Hindlimb muscle (tissue), 1 donor: Measurements from ENCODE around the gene CCDC169. TPM values are rescaled to one million over a fixed set of nuclear protein-coding genes. Genes with fewer than 3 reads are reported as not detected.
"Not testable (repeated sequence)": the region's sequence is repeated elsewhere in the genome, so short reads cannot be mapped to it uniquely, and the experiment has no call there.

Source experiments
- DNase-seq: peaks from one replicate; pipeline ENCODE4 v3.0.0-alpha.2; 2013
- polyA plus RNA-seq: library from polyadenylated mRNA; unstranded; fragments of 120-200 nt; gene quantifications from one replicate; pipeline ENCODE4 v1.2.1, GENCODE V29; 2013; ENCODE audit not compliant: insufficient read length

Gene CCDC169
- polyA plus RNA-seq, 1 donor: 4.4 TPM

- DNase-seq: no peak
Measured at GRCh38 chr13:36313047-36313969, 15.7 kb upstream of the CCDC169 start.

GRCh38 chr13:36310417-36311108 is 12.9 kb upstream of the CCDC169 start:
- no peak for DNase-seq

DNA sequence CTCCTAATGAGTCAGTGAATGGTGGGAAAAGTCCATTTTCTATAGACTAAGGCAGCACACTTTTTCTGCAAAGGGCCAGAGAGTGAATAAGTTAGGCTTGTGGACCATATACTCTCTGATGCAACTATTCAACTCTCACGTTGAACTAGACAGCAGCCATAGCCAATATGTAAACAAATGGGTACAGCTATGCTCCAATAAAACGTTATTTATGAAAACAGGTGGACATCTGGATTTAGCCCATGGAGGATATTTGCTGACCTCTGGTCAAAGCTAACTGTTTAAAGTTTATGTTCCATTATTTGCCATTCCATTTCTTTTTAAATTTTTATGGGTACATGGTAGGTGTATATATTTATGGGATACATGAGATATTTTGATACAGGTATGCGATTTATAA is 4.7 kb upstream of the CCDC169 start:
- DNase-seq: no peak

- DNase-seq: not testable (repeated sequence)
Measured at GRCh38 chr13:36299469-36299868, 1.9 kb upstream of the CCDC169 start.

DNA sequence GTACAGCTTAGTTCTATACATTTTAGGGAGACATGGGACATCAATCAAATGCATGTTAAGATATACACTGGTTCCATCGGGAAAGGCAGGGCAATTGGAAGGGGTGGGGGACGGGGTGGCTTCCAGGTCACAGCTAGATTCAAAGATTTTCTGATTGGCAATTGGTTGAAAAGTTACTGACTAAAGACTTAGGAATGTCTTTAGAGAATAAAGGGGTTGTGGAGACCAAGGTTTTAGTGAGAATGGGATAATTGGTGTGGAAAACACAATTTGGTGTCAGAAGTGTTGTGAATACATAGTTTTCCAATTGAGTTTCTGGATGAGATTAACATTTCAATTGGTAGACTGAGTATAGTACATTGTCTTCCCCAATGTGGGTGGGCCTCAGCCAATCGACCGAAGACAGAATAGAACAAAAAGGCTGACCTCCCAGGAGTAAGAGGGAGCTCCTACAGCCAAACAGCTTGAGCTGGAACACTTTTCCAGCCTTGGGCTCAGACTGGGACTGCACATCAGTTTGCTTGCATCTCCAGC is 988 bp upstream of the CCDC169 start:
- DNase-seq: peak; percentile 28

DNA sequence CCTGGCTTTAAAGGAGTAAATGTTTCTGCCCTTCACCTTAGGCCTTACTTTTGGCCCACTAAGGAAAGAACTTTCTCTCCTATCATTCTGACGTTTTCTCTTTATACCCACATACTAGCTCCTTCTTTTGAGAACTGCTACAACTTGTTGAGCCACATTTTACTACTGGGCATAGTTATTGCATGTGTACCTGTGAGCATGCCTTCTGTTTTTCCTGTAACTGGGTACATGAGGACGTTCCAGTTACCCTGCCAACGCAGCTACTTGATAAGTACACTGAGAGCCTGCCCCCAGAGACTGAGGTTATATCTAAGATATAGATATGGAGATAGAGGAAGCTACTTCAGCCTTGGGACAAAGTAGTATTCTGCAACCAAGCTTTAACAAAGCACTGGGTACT is 3.5 kb downstream of the CCDC169 start:
- DNase-seq: no peak

DNA sequence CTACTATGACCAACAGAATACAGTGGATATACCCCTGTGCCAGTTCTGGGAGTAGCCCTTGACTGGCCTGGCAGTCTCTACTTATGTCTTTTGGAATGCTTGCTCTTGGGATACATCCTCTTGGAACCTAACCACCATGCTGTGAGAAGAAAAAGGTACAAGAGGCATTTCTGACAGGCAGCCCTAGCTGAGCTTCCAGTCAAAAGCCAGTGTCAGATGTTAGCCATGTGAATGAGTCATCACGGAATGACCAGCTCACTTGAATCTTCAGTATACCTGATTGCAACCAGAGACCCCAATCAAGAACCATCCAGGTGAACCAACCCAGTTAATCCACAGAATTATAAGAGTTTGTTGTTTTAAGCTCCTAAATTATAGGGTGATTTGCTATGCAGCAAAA is 4.1 kb downstream of the CCDC169 start:
- DNase-seq: no peak

DNA sequence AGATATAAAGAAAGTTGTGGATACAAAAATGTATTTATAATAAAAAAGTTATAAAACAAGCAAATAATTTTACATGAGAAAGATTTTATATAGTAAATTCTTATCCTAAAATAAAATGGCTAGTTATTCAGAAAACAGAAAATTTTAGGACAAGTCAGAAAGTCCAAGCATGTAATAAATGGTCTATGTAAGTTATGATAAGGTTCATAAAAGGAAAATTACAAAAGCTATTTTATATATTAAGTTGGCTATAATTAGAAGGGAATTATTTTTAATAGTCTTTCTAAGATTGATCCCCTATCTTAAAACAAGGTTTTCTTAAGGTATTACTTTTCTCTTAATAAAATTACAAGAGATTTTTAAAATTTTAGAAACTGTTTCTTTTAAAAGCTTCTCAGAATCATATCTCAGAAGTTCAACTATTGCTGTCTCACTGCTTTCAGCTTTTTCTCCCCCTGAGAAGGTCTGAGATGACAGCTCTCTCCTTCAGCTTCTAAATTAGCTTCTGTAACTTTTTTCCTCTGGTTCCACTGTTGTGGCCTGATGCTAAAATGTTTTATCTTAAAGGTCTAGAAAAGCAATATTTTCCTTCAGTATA is 8.7 kb downstream of the CCDC169 start:
- DNase-seq: no peak

DNA sequence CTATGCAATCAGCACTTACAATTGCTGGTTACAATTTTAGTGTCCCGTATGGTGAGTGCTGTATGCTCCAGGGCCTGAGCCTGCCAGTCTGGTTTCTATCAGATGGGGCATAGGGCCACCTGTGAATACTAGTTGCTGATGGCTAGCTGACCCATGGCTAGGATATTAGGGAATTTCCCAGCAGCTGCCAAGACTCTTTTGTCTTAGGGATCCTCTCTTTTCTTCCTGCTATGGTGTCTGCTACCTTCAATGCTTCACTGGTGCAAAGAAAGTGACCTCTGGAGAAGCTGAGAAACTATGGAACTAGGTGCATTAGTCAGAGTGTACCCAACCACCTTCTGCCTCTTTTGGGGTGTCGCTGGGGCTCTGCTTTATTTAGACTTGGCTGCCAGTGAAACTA is 11.6 kb downstream of the CCDC169 start:
- no peak for DNase-seq

DNA sequence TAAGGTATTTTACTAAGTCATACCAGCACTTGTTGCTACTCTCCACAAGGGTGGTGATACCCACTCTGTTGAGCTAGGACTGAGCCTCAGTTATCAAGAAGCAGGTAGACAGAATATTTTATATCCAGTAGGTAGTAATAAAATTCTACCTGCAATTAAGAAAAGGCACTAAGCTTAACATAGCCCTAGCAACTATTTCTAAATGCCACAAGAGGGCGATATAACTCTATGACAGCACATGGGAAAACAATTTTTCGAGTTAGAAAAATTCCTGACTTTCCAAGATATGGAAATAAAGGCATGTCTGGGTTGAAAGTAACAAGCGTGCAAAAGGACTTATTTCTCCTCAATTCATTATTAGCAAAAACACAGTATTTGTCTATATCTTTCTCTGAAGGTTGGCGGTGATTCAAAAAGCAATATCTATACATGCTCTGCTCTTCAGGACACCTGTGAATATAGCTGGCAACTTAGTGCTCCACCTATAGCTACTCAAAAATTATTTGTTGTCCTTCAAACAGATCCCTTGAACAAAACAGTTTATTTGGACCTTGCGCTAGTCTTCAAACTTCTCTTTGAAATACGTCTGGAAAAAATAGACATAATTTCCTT is 14.7 kb downstream of the CCDC169 start:
- peak; percentile 42 for DNase-seq

DNA sequence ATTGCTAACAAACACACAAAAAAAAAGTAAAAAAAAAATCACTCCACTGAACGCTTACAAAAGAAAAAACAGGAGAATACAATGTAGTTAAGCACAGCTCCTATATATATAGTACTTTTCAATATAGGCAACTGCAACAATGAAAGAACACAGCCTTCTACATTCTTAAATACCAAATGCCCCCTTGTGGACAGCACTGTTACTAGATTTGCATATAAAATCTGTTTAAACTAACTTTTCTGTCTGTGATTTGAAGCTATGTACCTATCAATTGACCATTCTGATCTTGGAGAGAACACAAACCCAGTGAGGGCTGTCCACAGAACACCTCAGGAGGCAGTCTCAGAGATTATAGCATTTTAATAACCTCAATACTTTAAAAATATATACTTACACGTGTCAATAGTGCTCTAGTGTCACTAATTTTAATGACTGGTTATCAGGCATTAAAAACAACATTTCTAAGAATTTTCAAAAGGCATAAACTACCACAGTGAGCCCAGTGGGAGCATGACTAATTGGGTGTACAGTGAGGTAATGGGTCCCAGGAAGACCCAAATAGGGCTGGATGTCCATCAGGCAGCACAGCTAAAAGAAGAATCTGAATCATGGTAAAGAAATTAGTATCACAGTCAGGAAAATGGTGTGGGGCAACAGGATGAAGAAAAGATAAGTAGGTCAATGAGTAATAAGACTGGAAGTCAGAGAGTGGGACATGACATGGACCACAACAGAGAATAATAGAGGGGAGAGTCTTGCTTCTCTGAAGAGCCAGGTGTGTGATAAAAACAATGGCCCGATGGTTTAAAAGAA is 22.2 kb downstream of the CCDC169 start:
- peak; percentile 71 for DNase-seq

DNA sequence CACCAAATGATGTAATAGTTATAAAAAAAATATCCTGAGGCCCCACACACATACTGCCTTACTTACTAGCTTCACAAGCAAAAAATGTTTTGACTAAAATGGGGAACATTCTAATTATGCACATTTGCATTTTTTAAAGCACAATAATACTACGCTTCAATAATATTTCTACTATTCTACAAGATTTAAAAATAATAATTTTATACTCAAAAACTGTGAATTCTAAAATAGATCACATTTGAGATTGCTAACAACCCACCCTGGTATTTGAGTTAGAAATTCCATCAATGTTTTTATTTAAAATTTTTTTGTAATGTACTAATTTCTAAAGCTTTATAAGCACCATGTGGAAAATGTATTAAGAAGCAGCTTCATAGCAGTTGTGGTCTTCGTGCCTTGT is 24.2 kb downstream of the CCDC169 start:
- no peak for DNase-seq

GRCh38 chr13:36261976-36262375 is 35.6 kb downstream of the CCDC169 start:
- no peak for DNase-seq

- DNase-seq: no peak
Measured at GRCh38 chr13:36261011-36261410, 36.6 kb downstream of the CCDC169 start.

GRCh38 chr13:36259361-36260137 is 38.1 kb downstream of the CCDC169 start:
- no peak for DNase-seq

DNA sequence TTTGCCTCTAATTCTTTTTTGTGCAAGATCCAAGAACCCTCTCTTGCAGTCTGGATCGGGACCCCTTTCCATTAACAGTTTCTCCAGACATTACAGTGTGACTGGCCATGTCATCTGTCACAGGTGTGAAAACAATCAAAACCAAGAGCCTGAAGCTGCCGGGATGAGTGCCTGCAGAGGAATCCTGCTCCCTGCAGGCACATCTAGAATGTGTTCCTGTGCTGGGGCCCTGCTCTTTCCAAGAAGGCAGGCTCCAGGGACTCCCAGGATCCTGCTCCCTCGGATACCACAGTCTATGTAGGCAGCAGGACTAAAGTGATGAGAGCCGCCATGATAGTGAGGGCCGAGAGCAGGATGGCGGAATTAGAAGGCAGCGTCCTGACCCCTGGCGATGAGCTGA is 38.8 kb downstream of the CCDC169 start:
- DNase-seq: no peak

- DNase-seq: no peak
Measured at GRCh38 chr13:36251526-36251925, 46.1 kb downstream of the CCDC169 start.

DNA sequence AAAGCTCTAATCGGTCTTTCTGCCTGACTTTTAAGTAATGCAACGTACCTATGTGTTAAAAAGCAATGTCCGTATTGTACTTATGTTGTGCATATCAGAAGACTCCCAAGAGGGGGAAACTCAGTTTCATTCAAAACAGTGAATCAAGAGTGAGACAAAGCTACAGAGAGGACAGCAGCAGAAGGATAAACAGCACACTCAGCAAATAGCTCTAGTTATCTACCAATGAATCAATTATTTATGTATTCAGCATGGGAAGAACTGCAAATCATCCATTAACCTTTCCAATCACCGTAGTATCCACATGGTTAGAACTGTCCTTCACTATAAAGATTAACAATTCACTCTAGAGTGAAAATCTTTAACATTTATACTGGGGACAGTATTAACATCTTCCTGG is 46.6 kb downstream of the CCDC169 start:
- DNase-seq: no peak

GRCh38 chr13:36248700-36249099 is 48.9 kb downstream of the CCDC169 start:
- DNase-seq: no peak

DNA sequence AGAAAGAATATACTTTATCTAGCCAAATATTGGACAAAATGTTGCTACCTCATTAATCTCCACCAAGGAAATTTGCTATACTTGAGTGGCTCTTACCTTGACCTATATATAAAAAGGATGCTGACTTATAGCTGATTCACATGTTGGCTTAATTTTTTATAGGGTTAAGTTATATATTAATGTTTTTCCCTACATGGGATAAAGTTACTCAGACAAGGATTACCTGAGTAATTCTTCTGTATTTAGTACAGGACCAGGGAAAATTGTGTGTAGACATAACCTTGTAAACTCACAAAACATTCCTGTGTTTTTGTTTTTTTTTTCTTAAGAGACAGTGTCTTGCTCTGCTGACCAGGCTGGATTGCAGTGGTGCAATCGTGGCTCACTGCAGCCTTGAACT is 52.6 kb downstream of the CCDC169 start:
- no peak for DNase-seq

DNA sequence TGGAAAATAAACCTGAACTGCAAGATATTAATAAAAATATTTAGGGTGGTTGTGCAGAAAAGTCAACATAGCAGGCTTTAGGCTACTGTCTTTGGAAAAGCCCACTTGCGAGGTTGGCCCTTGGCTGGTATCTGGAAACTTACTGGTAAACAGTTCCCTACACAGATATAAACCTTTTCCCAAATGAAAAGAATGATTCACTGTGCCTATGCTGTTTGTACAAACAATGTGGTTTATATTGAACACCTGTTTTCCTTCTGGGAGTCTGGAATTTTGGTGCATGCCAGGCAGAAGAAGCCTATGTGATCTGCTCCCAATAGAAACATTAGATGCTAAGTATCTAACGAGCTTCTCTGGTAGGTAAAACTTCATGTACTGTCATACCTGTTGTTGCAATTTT is 53.5 kb downstream of the CCDC169 start:
- DNase-seq: no peak
